ENCODE measurements around the gene PXT1.
A peak's percentile ranks its signal among the peaks of the same experiment; 100 is the strongest.

Gene PXT1

DNA sequence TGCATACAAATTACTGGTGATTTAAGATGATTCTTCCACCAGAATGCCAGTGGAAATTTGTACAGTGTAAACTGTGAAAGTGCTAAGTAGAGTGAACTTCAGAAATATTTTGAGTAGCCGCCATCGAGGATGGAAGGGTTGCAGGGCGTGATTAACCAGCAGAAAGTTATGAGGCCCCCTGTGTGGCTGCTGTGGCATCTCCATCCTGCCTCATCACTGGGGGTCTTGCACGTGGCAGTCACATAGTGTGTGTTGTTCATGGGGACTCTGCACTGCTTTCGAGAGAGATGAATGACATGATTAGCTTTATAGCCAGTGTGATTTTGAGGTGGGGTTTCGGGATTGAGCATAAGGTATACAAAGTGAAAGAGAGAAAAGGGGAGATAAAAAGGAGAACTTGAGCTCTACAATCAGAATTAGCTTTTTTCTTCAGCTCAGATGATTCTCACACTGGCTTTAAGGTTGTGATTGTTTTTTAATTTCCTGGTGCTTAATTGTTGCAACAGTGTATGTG, 26.6 kb upstream of the PXT1 start:
- Histone ChIP-seq H3K27me3 (no peaks in the 10 kb centered on the region), H3K27ac (peak overlapping the region; percentile 7), H3K4me1 (ENCODE audit: control insufficient read depth in 1 of 2, insufficient read depth in 1 of 2, low read depth in 1 of 2, low read length in 1 of 2) (no peaks in the 10 kb centered on the region), H3K4me3 (ENCODE audit: low read depth in 1 of 2, low read length in 1 of 2) (no peak overlapping the region), H3K36me3 (peaks cover 31% of the 10 kb centered on the region), H3K9me3 (no peaks in the 10 kb centered on the region)
- no peak for TF ChIP-seq CTCF (IDR thresholded peaks at IDR 0.05)

GRCh38 chr6:36467625-36468024, 25.0 kb upstream of the PXT1 start:
- H3K27me3 ChIP-seq = no peaks in the 10 kb centered on the region
- no peaks in the 10 kb centered on the region for H3K4me1 ChIP-seq (ENCODE audit: control insufficient read depth in 1 of 2, insufficient read depth in 1 of 2, low read depth in 1 of 2, low read length in 1 of 2)
- H3K36me3 ChIP-seq = peaks cover 24% of the 10 kb centered on the region
- no peak overlapping the region for H3K27ac ChIP-seq
- no peak for TF ChIP-seq CTCF (IDR thresholded peaks at IDR 0.05)
- no peaks in the 10 kb centered on the region for H3K9me3 ChIP-seq
- H3K4me3 ChIP-seq (ENCODE audit: low read depth in 1 of 2, low read length in 1 of 2) = no peak overlapping the region

GRCh38 chr6:36464233-36464632, 21.6 kb upstream of the PXT1 start:
- no peak for TF ChIP-seq CTCF (IDR thresholded peaks at IDR 0.05)
- Histone ChIP-seq H3K4me1 (ENCODE audit: control insufficient read depth in 1 of 2, insufficient read depth in 1 of 2, low read depth in 1 of 2, low read length in 1 of 2) (no peaks in the 10 kb centered on the region), H3K9me3 (no peaks in the 10 kb centered on the region), H3K4me3 (ENCODE audit: low read depth in 1 of 2, low read length in 1 of 2) (no peak overlapping the region), H3K27ac (no peak overlapping the region), H3K36me3 (no peaks in the 10 kb centered on the region), H3K27me3 (no peaks in the 10 kb centered on the region)

- Histone ChIP-seq H3K4me1 (ENCODE audit: control insufficient read depth in 1 of 2, insufficient read depth in 1 of 2, low read depth in 1 of 2, low read length in 1 of 2) (no peaks in the 10 kb centered on the region), H3K27ac (peak overlapping the region; percentile 11), H3K9me3 (no peaks in the 10 kb centered on the region), H3K27me3 (no peaks in the 10 kb centered on the region), H3K36me3 (no peaks in the 10 kb centered on the region), H3K4me3 (ENCODE audit: low read depth in 1 of 2, low read length in 1 of 2) (no peak overlapping the region)
- no peak for TF ChIP-seq CTCF (IDR thresholded peaks at IDR 0.05)
Measured at GRCh38 chr6:36463676-36464075, 21.0 kb upstream of the PXT1 start.

GRCh38 chr6:36461646-36462045, 19.0 kb upstream of the PXT1 start:
- H3K4me1 ChIP-seq (ENCODE audit: control insufficient read depth in 1 of 2, insufficient read depth in 1 of 2, low read depth in 1 of 2, low read length in 1 of 2) = no peaks in the 10 kb centered on the region
- no peaks in the 10 kb centered on the region for H3K36me3 ChIP-seq
- no peaks in the 10 kb centered on the region for H3K9me3 ChIP-seq
- no peak overlapping the region for H3K4me3 ChIP-seq (ENCODE audit: low read depth in 1 of 2, low read length in 1 of 2)
- H3K27me3 ChIP-seq = no peaks in the 10 kb centered on the region
- TF ChIP-seq CTCF (IDR thresholded peaks at IDR 0.05) = no peak
- H3K27ac ChIP-seq = peak overlapping the region; percentile 26

- Histone ChIP-seq H3K36me3 (no peaks in the 10 kb centered on the region), H3K27me3 (no peaks in the 10 kb centered on the region), H3K27ac (no peak overlapping the region), H3K4me1 (ENCODE audit: control insufficient read depth in 1 of 2, insufficient read depth in 1 of 2, low read depth in 1 of 2, low read length in 1 of 2) (no peaks in the 10 kb centered on the region), H3K4me3 (ENCODE audit: low read depth in 1 of 2, low read length in 1 of 2) (no peak overlapping the region), H3K9me3 (no peaks in the 10 kb centered on the region)
- TF ChIP-seq CTCF (IDR thresholded peaks at IDR 0.05) = no peak
Measured at GRCh38 chr6:36460916-36461315, 18.3 kb upstream of the PXT1 start.

Data from neutrophil (primary cell).